Measurements from ENCODE around the gene CTDNEP1. TPM values are rescaled to one million over a fixed set of nuclear protein-coding genes. Genes with fewer than 3 reads are reported as not detected.

Gene CTDNEP1
- total and polyA plus RNA-seq, 4 donors = 11.0 to 28.6 (median 18.6) TPM

GRCh38 chr17:7221278-7222092 lies 30.0 kb downstream of the CTDNEP1 start:
- peak overlapping the region in 1 of 2 donors; percentile 99 for H3K27ac ChIP-seq (ENCODE audit: low read depth in 1 of 2, low read length in 2 of 2)
- no peaks in the 10 kb centered on the region for H3K9me3 ChIP-seq (ENCODE audit: control insufficient read depth in 4 of 4, low read length in 3 of 4)
- 69% methylated on average over 10 of the region's 10 CpGs for WGBS
- peaks cover 12 to 52% (median 40%) of the 10 kb centered on the region in 4 donors for H3K4me1 ChIP-seq (ENCODE audit: control insufficient read depth in 4 of 4, insufficient read depth in 4 of 4, low read length in 3 of 4)
- peak overlapping the region; percentile 79 to 82 (median 82) for H3K4me3 ChIP-seq (ENCODE audit: low read depth in 1 of 3, low read length in 3 of 3)
- H3K27me3 ChIP-seq (ENCODE audit: control insufficient read depth in 4 of 4, insufficient read depth in 4 of 4, low read length in 3 of 4) = no peaks in the 10 kb centered on the region
- TF ChIP-seq CTCF (IDR thresholded peaks at IDR 0.05; ENCODE audit: low read depth, low read length, missing input control) (no peak), HNF4A (conservative IDR thresholded peaks at IDR 0.05) (peak in 1 of 2 donors; percentile 54)
- peaks cover 12 to 53% (median 32%) of the 10 kb centered on the region in 4 donors for H3K36me3 ChIP-seq (ENCODE audit: control insufficient read depth in 4 of 4, insufficient read depth in 3 of 4, low read depth in 1 of 4, low read length in 3 of 4)
- H3K9ac ChIP-seq (ENCODE audit: low read depth in 1 of 2, low read length in 2 of 2) = peak overlapping the region in 1 of 2 donors; percentile 79
- DNase-seq (ENCODE audit: low spot score) = no peak

- Histone ChIP-seq H3K36me3 (ENCODE audit: control insufficient read depth in 4 of 4, insufficient read depth in 3 of 4, low read depth in 1 of 4, low read length in 3 of 4) (peaks cover 12 to 47% (median 31%) of the 10 kb centered on the region in 4 donors), H3K4me3 (ENCODE audit: low read depth in 1 of 3, low read length in 3 of 3) (peak overlapping the region; percentile 79 to 82 (median 82)), H3K9ac (ENCODE audit: low read depth in 1 of 2, low read length in 2 of 2) (peak overlapping the region; percentile 78 to 79), H3K27me3 (ENCODE audit: control insufficient read depth in 4 of 4, insufficient read depth in 4 of 4, low read length in 3 of 4) (no peaks in the 10 kb centered on the region), H3K9me3 (ENCODE audit: control insufficient read depth in 4 of 4, low read length in 3 of 4) (no peaks in the 10 kb centered on the region), H3K27ac (ENCODE audit: low read depth in 1 of 2, low read length in 2 of 2) (peak overlapping the region; percentile 99), H3K4me1 (ENCODE audit: control insufficient read depth in 4 of 4, insufficient read depth in 4 of 4, low read length in 3 of 4) (peaks cover 12 to 55% (median 41%) of the 10 kb centered on the region in 4 donors)
- TF ChIP-seq SP1 (IDR thresholded peaks at IDR 0.05) = peak; percentile 66
- no peak for TF ChIP-seq EGR1 (IDR thresholded peaks at IDR 0.05; ENCODE audit: low read depth in 2 of 2)
- no peak for TF ChIP-seq FOXA1 (IDR thresholded peaks at IDR 0.05)
- no peak for TF ChIP-seq MAX (IDR thresholded peaks at IDR 0.05)
- no peak for TF ChIP-seq HNF4G (IDR thresholded peaks at IDR 0.05)
- TF ChIP-seq TAF1 (conservative IDR thresholded peaks at IDR 0.05) = no peak
- no peak for TF ChIP-seq YY1 (IDR thresholded peaks at IDR 0.05)
- peak; percentile 13 for TF ChIP-seq ATF3 (IDR thresholded peaks at IDR 0.05)
- TF ChIP-seq GABPA (IDR thresholded peaks at IDR 0.05 in 1 of 2, conservative IDR thresholded peaks at IDR 0.05 in 1 of 2) = peak in 1 of 2 donors; percentile 41
- peak; percentile 59 to 69 for TF ChIP-seq RAD21 (IDR thresholded peaks at IDR 0.05)
- peak in 1 of 2 donors; percentile 61 for TF ChIP-seq RXRA (IDR thresholded peaks at IDR 0.05)
- 10% methylated on average over 11 of the region's 11 CpGs for WGBS
- no peak for DNase-seq (ENCODE audit: low spot score)
Measured at GRCh38 chr17:7220593-7221277, 30.8 kb downstream of the CTDNEP1 start.
